SJSA1 (cell line): ENCODE results near the gene ACACA. TPM values are rescaled to one million over a fixed set of nuclear protein-coding genes. Genes with fewer than 3 reads are reported as not detected.

Source experiments
- DNase-seq, 2 experiments: peaks; one replicate each; pipeline ENCODE4 v3.0.0-alpha.2; 2015 to 2020; ENCODE audit warnings: low spot score in 2 of 2, low read depth in 1 of 2
- H3K27ac ChIP-seq: fragments of 250-450 bp; sonication (Bioruptor Pico); 2 replicates; pipeline ENCODE4 v1.5.1; 2020; ENCODE audit warnings: mild to moderate bottlenecking, moderate library complexity
- H3K27me3 ChIP-seq: fragments of 250-450 bp; sonication (Bioruptor Pico); replicated peaks from 2 replicates; pipeline ENCODE4 v1.5.1; 2020; ENCODE audit warnings: mild to moderate bottlenecking, moderate library complexity
- H3K36me3 ChIP-seq: fragments of 250-450 bp; sonication (Bioruptor Pico); 2 replicates; pipeline ENCODE4 v1.5.1; 2020; ENCODE audit warnings: mild to moderate bottlenecking
- H3K4me1 ChIP-seq: fragments of 250-450 bp; sonication (Bioruptor Pico); replicated peaks from 2 replicates; pipeline ENCODE4 v1.6.1; 2021; ENCODE audit warnings: mild to moderate bottlenecking
- H3K4me3 ChIP-seq: fragments of 250-450 bp; sonication (Bioruptor Pico); 2 replicates; pipeline ENCODE4 v1.5.1; 2020; ENCODE audit warnings: mild to moderate bottlenecking
- H3K9me3 ChIP-seq: fragments of 250-450 bp; sonication (Bioruptor Pico); replicated peaks from 2 replicates; pipeline ENCODE4 v1.5.1; 2020; ENCODE audit warnings: mild to moderate bottlenecking
- total RNA-seq: library from RNA; depleted of rRNA; stranded (reverse); fragments of >200 nt; shearing (Covaris generic); gene quantifications from 2 replicates; pipeline ENCODE4 v1.2.3, GENCODE V29; 2014

ACACA gene
- total RNA-seq, 1 experiment from 2014 or later = 23.4 TPM

GRCh38 chr17:37103231-37103630, 303.4 kb downstream of the ACACA start:
- H3K36me3 ChIP-seq = peaks cover 8% of the 10 kb centered on the region; the same call in 1 of the 2 replicates
- no peaks in the 10 kb centered on the region for H3K9me3 ChIP-seq
- DNase-seq = no peak
- no peaks in the 10 kb centered on the region for H3K4me1 ChIP-seq
- H3K27ac ChIP-seq = no peak overlapping the region
- no peaks in the 10 kb centered on the region for H3K27me3 ChIP-seq
- H3K4me3 ChIP-seq = no peak overlapping the region

DNA sequence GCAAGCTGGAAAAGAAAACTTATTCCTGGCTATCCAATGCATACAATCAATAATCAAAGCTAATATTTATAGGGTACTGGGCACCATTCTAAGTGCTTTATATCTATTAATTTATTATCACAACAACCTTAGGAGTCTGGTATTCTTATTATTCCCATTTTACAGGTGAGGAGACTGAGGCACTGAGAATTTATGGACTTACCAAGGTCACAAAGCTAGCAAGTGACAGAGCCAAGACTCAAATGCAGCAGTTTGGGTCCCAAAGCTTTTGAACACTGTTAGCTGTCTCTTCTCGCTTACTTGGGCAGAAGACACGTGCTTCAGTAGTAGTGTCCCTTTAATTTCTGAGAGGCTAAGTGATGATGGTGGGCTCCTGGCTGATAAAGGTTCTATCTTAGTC, 305.3 kb downstream of the ACACA start:
- peaks cover 18% of the 10 kb centered on the region for H3K36me3 ChIP-seq
- H3K4me3 ChIP-seq = no peak overlapping the region

DNA sequence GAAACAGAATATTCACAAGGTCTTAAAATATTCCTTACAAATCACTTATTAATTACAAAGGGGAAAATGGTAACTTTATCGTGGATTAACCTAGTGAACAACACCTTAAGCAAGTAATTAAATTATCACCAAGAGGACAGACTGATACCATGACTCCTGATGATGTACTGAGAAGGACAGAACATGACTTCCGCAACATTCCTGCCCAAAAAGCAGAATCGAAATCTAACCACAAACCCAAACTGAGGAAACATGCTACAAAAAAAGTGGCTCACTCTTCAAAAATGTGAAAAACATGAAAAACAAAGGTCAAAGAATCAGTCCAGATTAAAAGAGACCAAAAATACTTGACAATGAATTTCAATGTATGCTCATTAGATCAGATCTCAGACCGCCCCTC, 306.4 kb downstream of the ACACA start:
- H3K36me3 ChIP-seq = peaks cover 27% of the 10 kb centered on the region
- no peaks in the 10 kb centered on the region for H3K4me1 ChIP-seq
- no peak overlapping the region for H3K27ac ChIP-seq
- H3K27me3 ChIP-seq = no peaks in the 10 kb centered on the region
- DNase-seq = no peak
- no peak overlapping the region for H3K4me3 ChIP-seq
- H3K9me3 ChIP-seq = no peaks in the 10 kb centered on the region

More for the DNA sequence above, 305.3 kb downstream of the ACACA start:
- H3K27ac ChIP-seq = no peak overlapping the region
- no peaks in the 10 kb centered on the region for H3K9me3 ChIP-seq
- H3K27me3 ChIP-seq = no peaks in the 10 kb centered on the region
- DNase-seq = no peak
- no peaks in the 10 kb centered on the region for H3K4me1 ChIP-seq

DNA sequence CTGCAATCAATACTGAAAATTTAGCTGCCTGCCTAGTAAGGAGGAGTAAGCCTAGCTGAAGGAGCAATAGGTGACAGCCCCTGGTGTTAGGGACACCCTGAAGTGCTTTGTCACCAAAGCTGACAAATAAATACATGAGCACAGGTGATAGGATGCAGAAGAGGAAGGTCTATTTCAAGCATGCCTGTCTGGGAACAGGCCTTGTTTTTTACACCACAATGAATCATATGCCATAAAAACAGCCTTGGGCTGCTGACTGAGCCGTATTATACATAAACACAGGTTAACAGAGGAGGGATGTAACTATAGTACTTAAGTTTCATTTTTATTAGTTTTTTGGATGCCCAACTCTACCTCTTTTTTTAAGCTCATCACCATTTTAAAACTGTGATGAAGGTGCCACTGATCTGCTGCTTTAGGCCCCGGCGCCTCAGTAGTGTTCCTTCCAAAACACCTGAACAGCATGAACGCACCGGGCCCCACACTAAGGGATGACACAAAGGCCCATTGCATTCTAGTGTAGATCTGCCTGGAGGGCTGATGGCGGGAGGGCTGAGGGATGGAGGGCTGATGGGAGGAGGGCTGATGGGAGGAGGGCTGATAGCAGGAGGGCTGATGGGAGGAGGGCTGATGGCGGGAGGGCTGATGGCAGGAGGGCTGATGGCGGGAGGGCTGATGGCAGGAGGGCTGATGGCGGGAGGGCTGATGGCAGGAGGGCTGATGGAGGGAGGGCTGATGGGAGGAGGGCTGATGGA, 307.5 kb downstream of the ACACA start:
- Histone ChIP-seq H3K27ac (no peak overlapping the region), H3K9me3 (no peaks in the 10 kb centered on the region), H3K4me3 (no peak overlapping the region), H3K27me3 (no peaks in the 10 kb centered on the region), H3K4me1 (no peaks in the 10 kb centered on the region), H3K36me3 (peaks cover 30% of the 10 kb centered on the region)
- DNase-seq = no peak

DNA sequence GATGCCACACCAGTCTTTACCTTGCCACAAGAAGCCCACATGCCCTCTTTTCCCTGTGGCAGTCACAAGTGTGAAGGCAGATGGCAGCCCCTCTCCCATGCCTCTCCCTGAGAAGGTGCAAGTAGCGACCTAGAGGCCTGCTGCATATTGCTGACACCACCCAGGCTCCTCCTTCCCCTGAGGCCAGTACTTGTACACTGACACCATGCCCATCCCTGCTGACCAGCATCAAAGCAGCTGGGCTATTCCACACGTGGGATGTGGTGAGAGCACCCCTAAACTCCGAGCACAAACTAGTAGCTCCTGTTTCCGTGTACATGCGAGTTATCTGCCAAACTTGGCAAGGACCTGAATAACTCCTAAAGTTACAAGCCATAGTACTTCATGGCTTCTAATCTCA, 308.5 kb downstream of the ACACA start:
- DNase-seq = no peak
- no peaks in the 10 kb centered on the region for H3K9me3 ChIP-seq
- no peak overlapping the region for H3K27ac ChIP-seq
- H3K4me1 ChIP-seq = no peaks in the 10 kb centered on the region
- H3K4me3 ChIP-seq = no peak overlapping the region
- no peaks in the 10 kb centered on the region for H3K27me3 ChIP-seq
- H3K36me3 ChIP-seq = peaks cover 29% of the 10 kb centered on the region

- DNase-seq = no peak
- Histone ChIP-seq H3K9me3 (no peaks in the 10 kb centered on the region), H3K36me3 (peaks cover 28% of the 10 kb centered on the region), H3K27me3 (no peaks in the 10 kb centered on the region), H3K4me3 (no peak overlapping the region), H3K27ac (no peak overlapping the region), H3K4me1 (no peaks in the 10 kb centered on the region)
These were observed 309.5 kb downstream of the ACACA start for GRCh38 chr17:37097154-37097553.

- DNase-seq = no peak
- Histone ChIP-seq H3K36me3 (peaks cover 25% of the 10 kb centered on the region), H3K27me3 (no peaks in the 10 kb centered on the region), H3K4me1 (no peaks in the 10 kb centered on the region), H3K9me3 (no peaks in the 10 kb centered on the region), H3K4me3 (no peak overlapping the region), H3K27ac (no peak overlapping the region)
These were observed 310.6 kb downstream of the ACACA start for GRCh38 chr17:37096071-37096470.

DNA sequence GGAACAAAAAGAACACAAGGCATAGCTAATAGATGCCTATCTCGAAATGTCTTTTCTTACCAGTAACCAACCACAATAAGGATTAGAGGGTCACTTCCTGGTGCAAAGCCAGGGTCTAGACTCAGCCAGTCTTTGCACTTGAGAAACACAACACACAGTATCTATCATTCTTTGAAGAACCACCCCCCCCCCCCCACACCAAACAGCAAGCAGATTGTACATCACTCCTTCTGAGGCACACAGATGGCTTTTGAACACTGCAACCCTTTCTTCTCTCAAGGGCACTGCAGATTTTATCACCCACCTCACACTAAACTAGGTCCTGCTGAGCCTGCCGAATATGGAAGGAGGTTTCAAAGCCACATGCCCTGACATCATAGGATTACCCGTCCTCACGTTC, 312.2 kb downstream of the ACACA start:
- Histone ChIP-seq H3K27ac (no peak overlapping the region), H3K27me3 (no peaks in the 10 kb centered on the region), H3K4me1 (no peaks in the 10 kb centered on the region), H3K4me3 (no peak overlapping the region), H3K9me3 (no peaks in the 10 kb centered on the region), H3K36me3 (peaks cover 29% of the 10 kb centered on the region)
- no peak for DNase-seq

GRCh38 chr17:37092701-37093100, 313.9 kb downstream of the ACACA start:
- H3K36me3 ChIP-seq = peaks cover 29% of the 10 kb centered on the region
- H3K27me3 ChIP-seq = no peaks in the 10 kb centered on the region
- DNase-seq = no peak

GRCh38 chr17:37092071-37092470, 314.6 kb downstream of the ACACA start:
- Histone ChIP-seq H3K4me3 (no peak overlapping the region), H3K36me3 (peaks cover 27% of the 10 kb centered on the region), H3K27ac (no peak overlapping the region), H3K4me1 (no peaks in the 10 kb centered on the region), H3K27me3 (no peaks in the 10 kb centered on the region), H3K9me3 (no peaks in the 10 kb centered on the region)
- no peak for DNase-seq

More at GRCh38 chr17:37092701-37093100, 313.9 kb downstream of the ACACA start:
- no peak overlapping the region for H3K4me3 ChIP-seq
- no peak overlapping the region for H3K27ac ChIP-seq
- H3K9me3 ChIP-seq = no peaks in the 10 kb centered on the region
- H3K4me1 ChIP-seq = no peaks in the 10 kb centered on the region

- Histone ChIP-seq H3K27ac (no peak overlapping the region), H3K9me3 (no peaks in the 10 kb centered on the region), H3K4me3 (no peak overlapping the region), H3K36me3 (peaks cover 23% of the 10 kb centered on the region), H3K4me1 (no peaks in the 10 kb centered on the region), H3K27me3 (no peaks in the 10 kb centered on the region)
- no peak for DNase-seq
These were observed 315.7 kb downstream of the ACACA start for GRCh38 chr17:37090941-37091340.

DNA sequence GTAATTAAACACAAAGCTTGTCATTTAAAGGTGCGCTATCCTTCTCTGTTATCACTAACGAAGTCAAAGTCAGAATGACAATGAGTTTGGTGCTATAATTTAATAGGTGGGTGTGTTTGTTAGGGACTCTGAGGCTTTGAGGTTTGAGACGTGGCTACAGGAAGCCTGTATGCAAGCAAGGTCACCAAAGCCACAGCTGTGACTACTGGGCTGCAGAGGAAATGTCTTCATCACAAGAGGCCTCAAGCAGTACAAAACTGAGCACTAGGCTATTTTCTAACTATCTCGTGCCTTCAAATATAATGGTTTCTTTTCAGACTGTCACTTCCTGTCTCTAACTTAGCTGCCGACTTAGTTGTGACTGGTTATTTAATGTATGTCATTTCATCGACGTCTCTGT, 316.7 kb downstream of the ACACA start:
- H3K4me3 ChIP-seq = no peak overlapping the region
- H3K27ac ChIP-seq = no peak overlapping the region
- no peaks in the 10 kb centered on the region for H3K4me1 ChIP-seq
- DNase-seq = no peak
- H3K27me3 ChIP-seq = no peaks in the 10 kb centered on the region
- peaks cover 22% of the 10 kb centered on the region for H3K36me3 ChIP-seq
- H3K9me3 ChIP-seq = no peaks in the 10 kb centered on the region

DNA sequence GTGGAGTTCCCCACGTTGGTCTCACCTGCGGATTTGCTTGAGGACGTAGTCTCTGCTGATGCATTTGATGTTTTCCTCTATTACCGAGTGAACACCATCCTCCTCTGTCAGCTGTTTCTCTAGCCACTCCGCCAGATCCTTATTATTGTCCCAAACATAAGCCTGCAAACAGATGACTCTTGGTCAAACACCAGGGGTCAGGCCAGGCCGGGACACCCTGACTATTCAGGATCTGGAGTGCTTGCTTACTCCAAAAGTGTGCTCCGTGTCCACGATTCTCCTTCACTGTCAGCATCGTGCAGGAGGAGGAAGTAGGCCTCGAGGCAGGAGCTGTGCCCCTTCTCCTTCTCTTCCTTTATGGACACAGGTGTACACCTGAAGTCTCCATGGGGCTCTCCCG, 317.7 kb downstream of the ACACA start:
- no peaks in the 10 kb centered on the region for H3K4me1 ChIP-seq
- H3K4me3 ChIP-seq = no peak overlapping the region
- no peak overlapping the region for H3K27ac ChIP-seq
- no peaks in the 10 kb centered on the region for H3K9me3 ChIP-seq
- peaks cover 19% of the 10 kb centered on the region for H3K36me3 ChIP-seq
- DNase-seq = no peak
- H3K27me3 ChIP-seq = no peaks in the 10 kb centered on the region

- no peak overlapping the region for H3K4me3 ChIP-seq
- no peak overlapping the region for H3K27ac ChIP-seq
- H3K36me3 ChIP-seq = peaks cover 19% of the 10 kb centered on the region
- DNase-seq = no peak
- H3K9me3 ChIP-seq = no peaks in the 10 kb centered on the region
- no peaks in the 10 kb centered on the region for H3K4me1 ChIP-seq
- no peaks in the 10 kb centered on the region for H3K27me3 ChIP-seq
These were observed 318.2 kb downstream of the ACACA start for GRCh38 chr17:37088459-37088858.

GRCh38 chr17:37087683-37088082, 319.0 kb downstream of the ACACA start:
- DNase-seq = no peak
- no peaks in the 10 kb centered on the region for H3K9me3 ChIP-seq
- H3K4me1 ChIP-seq = no peaks in the 10 kb centered on the region
- H3K27me3 ChIP-seq = no peaks in the 10 kb centered on the region
- no peak overlapping the region for H3K4me3 ChIP-seq
- no peak overlapping the region for H3K27ac ChIP-seq
- peaks cover 19% of the 10 kb centered on the region for H3K36me3 ChIP-seq
